MV-4-11 (cell line): Measurements from ENCODE around the gene MARCHF3.
"Not testable (repeated sequence)": the region's sequence is repeated elsewhere in the genome, so short reads cannot be mapped to it uniquely, and the experiment has no call there.

ENCODE experiments used
- DNase-seq: peaks from one replicate; lab custom pipeline; 2025; lab: John Stamatoyannopoulos, UW

MARCHF3 gene

GRCh38 chr5:126953640-126954039 is 76.7 kb downstream of the MARCHF3 start:
- no peak for DNase-seq

DNA sequence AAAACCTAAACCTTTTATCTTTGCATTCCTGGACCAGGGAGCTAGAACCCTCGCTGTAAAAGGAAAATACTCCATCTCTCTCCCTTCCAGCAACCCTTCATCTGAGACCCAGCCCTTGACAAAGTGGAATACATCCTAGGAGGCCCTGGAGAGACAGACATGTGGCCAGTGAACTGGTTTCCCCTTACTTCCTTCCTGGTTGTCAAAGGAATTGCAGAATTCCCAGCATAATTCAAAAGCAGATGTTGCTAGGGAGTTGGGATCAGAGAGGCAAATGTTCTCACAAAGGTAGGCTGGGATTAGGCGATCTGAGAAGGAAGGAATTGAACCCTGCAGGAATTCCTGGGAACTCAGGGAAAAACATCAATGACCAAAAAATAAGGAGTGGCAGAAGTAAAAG is 80.9 kb downstream of the MARCHF3 start:
- DNase-seq = no peak

DNA sequence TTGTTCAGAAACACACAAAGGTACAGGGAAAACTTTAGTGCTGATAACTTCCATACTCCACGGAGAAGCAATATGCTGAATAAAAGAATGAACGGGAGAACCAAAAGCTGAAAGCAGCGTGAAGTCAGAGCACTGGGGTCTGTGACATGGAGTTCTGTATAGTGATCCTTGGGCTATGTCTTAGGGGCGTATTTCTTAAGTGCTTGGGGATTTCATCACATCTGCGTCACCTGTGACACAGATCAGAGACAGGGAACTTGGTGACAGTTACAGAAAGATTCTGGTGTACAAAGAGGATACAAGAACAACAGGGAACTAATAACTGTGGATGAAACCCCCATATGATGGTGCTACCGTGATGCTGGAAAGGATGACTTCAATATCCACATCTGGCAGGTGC is 81.9 kb downstream of the MARCHF3 start:
- DNase-seq = no peak

DNA sequence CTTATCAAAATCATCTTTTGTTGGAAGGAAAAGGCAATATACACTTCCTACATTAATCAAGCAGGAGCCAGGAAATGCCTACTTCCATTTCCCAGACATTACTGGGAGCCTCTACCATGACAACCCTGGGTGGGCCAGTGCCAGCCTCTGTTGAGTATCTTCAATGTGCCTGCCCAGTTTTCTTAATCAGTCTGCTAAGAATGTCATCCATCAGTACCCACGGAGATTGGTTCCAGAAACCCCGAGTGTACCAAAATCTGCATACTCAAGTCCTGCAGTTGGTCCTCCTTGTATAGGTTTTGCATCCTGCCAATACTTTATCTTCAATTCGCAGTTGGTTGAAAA is 82.4 kb downstream of the MARCHF3 start:
- no peak for DNase-seq

GRCh38 chr5:126947146-126948010 is 83.0 kb downstream of the MARCHF3 start:
- no peak for DNase-seq

GRCh38 chr5:126942908-126943307 is 87.5 kb downstream of the MARCHF3 start:
- not testable (repeated sequence) for DNase-seq

- DNase-seq = no peak
These were observed 89.0 kb downstream of the MARCHF3 start for GRCh38 chr5:126941403-126941802.

- no peak for DNase-seq
These were observed 90.5 kb downstream of the MARCHF3 start for GRCh38 chr5:126939887-126940286.

DNA sequence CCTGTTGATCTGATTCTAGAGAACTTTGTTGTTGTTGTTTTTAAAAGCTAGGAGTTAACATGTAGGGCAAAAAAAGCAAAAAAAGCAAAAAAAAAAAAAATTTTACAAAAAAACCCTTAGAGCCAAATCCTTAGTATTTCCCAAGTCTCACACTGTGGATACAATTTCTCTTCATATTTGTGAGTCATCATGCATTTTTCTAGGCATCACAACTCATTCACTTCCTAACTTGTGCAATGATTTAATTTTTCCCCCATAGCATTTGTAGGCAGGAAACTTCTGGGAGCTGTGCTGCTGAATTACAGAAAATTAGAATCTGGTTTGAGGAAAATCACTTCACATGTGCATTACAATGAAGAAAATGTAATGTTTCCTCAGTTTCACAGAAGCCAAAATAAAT is 91.9 kb downstream of the MARCHF3 start:
- DNase-seq = no peak

DNA sequence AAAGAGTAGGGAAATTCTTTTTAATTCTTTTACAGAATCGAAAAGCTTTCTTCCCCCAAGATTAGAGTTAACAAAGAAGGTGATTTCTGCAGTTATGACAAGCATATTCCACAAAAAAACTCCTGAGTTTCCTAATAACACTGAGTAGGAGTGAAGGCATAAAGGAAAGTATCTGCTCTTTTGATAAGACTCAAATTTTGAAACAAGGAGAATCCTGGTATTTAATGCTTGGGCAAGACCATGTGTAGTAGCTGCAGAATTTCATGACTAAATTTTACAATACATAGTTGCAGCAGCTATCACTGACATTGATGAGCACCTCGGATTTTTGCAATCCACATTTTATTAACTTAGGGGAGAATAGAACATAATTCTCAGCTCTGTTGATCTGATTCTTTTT is 92.6 kb downstream of the MARCHF3 start:
- no peak for DNase-seq

GRCh38 chr5:126936775-126937418 is 93.5 kb downstream of the MARCHF3 start:
- no peak for DNase-seq

DNA sequence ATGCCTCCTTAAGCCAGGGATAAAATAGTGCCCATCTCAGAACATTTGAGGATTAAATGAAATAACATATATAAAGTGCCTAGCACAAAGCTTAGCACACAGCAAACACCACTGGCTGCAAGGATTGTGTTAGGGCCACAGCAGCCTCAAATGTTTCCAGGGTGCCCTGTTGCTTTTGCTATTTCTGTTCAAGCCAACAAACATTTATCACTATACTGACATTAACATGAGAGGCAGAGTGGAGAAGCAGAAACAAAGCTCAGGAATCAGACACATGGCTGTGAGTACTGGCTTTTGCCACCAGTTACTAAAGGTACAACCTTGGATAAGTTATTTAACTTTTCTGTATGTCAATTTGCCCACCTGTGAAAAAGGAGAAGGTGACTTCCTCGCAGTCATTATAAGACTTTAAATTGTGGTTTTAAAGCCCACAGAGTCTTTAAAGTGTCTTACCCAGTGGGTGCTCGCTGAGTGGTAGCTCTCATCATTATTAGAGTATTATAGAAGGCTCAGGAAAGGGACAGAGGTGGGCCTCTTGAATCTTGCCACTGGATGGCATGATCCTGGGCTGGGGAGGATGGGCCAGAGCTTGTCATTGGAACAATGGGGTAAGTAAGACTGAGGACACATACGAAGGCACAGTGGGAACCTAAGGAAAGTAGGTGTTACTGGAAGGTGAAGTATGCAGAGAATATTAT is 98.2 kb downstream of the MARCHF3 start:
- DNase-seq = no peak

- no peak for DNase-seq
These were observed 102.3 kb downstream of the MARCHF3 start for GRCh38 chr5:126928041-126928440.

- no peak for DNase-seq
These were observed 102.9 kb downstream of the MARCHF3 start for GRCh38 chr5:126927429-126927828.

- no peak for DNase-seq
These were observed 104.2 kb downstream of the MARCHF3 start for GRCh38 chr5:126926187-126926586.

GRCh38 chr5:126925482-126925881 is 104.9 kb downstream of the MARCHF3 start:
- no peak for DNase-seq

- DNase-seq = no peak
These were observed 105.9 kb downstream of the MARCHF3 start for GRCh38 chr5:126924331-126925033.

GRCh38 chr5:126921241-126922091 is 108.9 kb downstream of the MARCHF3 start:
- DNase-seq = no peak

GRCh38 chr5:126920291-126920690 is 110.1 kb downstream of the MARCHF3 start:
- no peak for DNase-seq

GRCh38 chr5:126919566-126919965 is 110.8 kb downstream of the MARCHF3 start:
- no peak for DNase-seq

DNA sequence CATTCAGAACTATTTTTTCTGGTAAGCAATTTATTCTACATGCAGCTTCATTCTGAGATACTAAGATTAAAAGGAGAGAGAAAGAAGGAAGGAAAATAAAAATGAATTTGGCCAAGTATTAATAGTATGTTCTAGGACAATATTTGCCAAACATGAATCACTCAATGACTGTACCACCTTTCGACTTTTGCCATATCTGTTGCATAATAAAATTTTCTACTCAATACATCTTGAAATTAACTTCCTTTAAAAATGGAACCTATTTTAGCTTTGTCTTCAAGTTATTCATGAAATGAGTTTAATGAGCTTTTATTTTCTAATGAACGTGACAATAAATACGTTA is 111.8 kb downstream of the MARCHF3 start:
- DNase-seq = no peak
